Endothelial cell of umbilical vein (primary cell): ENCODE measurements around the gene CPNE5. TPM values are rescaled to one million over a fixed set of nuclear protein-coding genes. Genes with fewer than 3 reads are reported as not detected.

Source experiments
- BruUV-seq: library from RNA; stranded (reverse); fragments of 400-500 nt; replicated peaks from 2 replicates; lab custom pipeline; 2021; lab: Mats Ljungman, UMichigan
- CTCF ChIA-PET: fragments of 300-600, 350-600 bp; sonication (Branson Sonifier 250); formaldehyde crosslinking; loops from one replicate; lab custom pipeline; 2021; ENCODE audit warnings: antibody characterized with exemption, inconsistent platforms; lab: Charles Lee
- POLR2A ChIA-PET: fragments of 300-600, 350-600 bp; sonication (Branson Sonifier 250); formaldehyde crosslinking; loops from one replicate; lab custom pipeline; 2021; ENCODE audit warnings: antibody characterized with exemption, inconsistent platforms; lab: Charles Lee
- DNase-seq: peaks from one replicate; pipeline ENCODE4 v3.0.0-alpha.2; 2011; ENCODE audit warnings: low read depth, low spot score
- FAIRE-seq: peaks from 2 replicates; lab custom pipeline; 2011; peaks lifted over from hg19 to GRCh38; lab: Jason Lieb, UNC
- H2AFZ ChIP-seq: 2 replicates; pipeline ENCODE4 v1.6.0; 2012; ENCODE audit warnings: low read depth, low read length, control low read depth, inconsistent platforms
- H3K27ac ChIP-seq: 2 replicates; pipeline ENCODE4 v1.5.1; 2011; ENCODE audit warnings: low read depth, mild to moderate bottlenecking, control low read depth, low read length, moderate library complexity; ENCODE audit not compliant: insufficient read depth
- H3K27me3 ChIP-seq, 2 experiments: 2 replicates each; pipeline versions ENCODE4 v1.6.0 to v1.6.1; 2011; ENCODE audit warnings: low read length in 2 of 2, mixed read lengths in 1 of 2; ENCODE audit not compliant: control insufficient read depth in 2 of 2, insufficient read depth in 2 of 2
- H3K36me3 ChIP-seq, 2 experiments: 2 replicates in 1 of 2; 3 replicates in 1 of 2; pipeline ENCODE4 v1.5.1; 2011; ENCODE audit warnings: low read length in 2 of 2, mild to moderate bottlenecking in 1 of 2, moderate library complexity in 1 of 2; ENCODE audit not compliant: control insufficient read depth in 2 of 2, insufficient read depth in 2 of 2; ENCODE audit errors: extremely low read depth in 1 of 2
- H3K4me1 ChIP-seq: 3 replicates; pipeline ENCODE4 v1.5.1; 2011; ENCODE audit warnings: mild to moderate bottlenecking, low read length; ENCODE audit not compliant: control insufficient read depth, insufficient read depth; ENCODE audit errors: extremely low read depth
- H3K4me2 ChIP-seq: 2 replicates; pipeline ENCODE4 v1.6.1; 2011; ENCODE audit warnings: low read length, control low read depth, mixed read lengths; ENCODE audit not compliant: insufficient read depth
- H3K4me3 ChIP-seq, 3 experiments: fragments of 200-600 bp in 1 of 3; sonication (generic), shearing (Covaris generic) in 1 of 3; replicated peaks in 1 of 3; 2 replicates each; pipeline ENCODE4 v1.5.1; 2011 to 2016; ENCODE audit warnings: control low read depth in 3 of 3, low read length in 3 of 3, mild to moderate bottlenecking in 2 of 3, inconsistent platforms in 1 of 3, low read depth in 1 of 3, moderate library complexity in 1 of 3; ENCODE audit not compliant: insufficient read depth in 1 of 3
- H3K79me2 ChIP-seq: 2 replicates; pipeline ENCODE4 v1.6.0; 2012; ENCODE audit warnings: low read length, inconsistent platforms; ENCODE audit not compliant: control insufficient read depth, insufficient read depth
- H3K9ac ChIP-seq: replicated peaks from 2 replicates; pipeline ENCODE3; 2011; ENCODE audit warnings: low read length, control low read depth; ENCODE audit not compliant: insufficient read depth; ENCODE audit errors: extremely low read depth
- H3K9me1 ChIP-seq: replicated peaks from 3 replicates; pipeline ENCODE4 v1.6.0; 2011; ENCODE audit warnings: mild to moderate bottlenecking, low read length; ENCODE audit not compliant: control insufficient read depth, insufficient read depth; ENCODE audit errors: extremely low read depth
- H3K9me3 ChIP-seq: replicated peaks from 2 replicates; pipeline ENCODE4 v1.5.1; 2012; ENCODE audit warnings: low read length, inconsistent platforms; ENCODE audit not compliant: control insufficient read depth, insufficient read depth
- H4K20me1 ChIP-seq: replicated peaks from 2 replicates; pipeline ENCODE3; 2011; ENCODE audit warnings: mild to moderate bottlenecking, low read length; ENCODE audit not compliant: control insufficient read depth, insufficient read depth; ENCODE audit errors: extremely low read depth
- EZH2 ChIP-seq: IDR thresholded peaks from 2 replicates; pipeline ENCODE4 v1.6.1; 2012; ENCODE audit warnings: borderline replicate concordance, low read depth, mild to moderate bottlenecking, moderate library complexity, low read length, inconsistent platforms; ENCODE audit not compliant: severe bottlenecking
- FOS ChIP-seq: IDR thresholded peaks from 2 replicates; pipeline ENCODE4 v1.6.1; 2011; ENCODE audit warnings: mild to moderate bottlenecking, low read length, moderate library complexity, borderline replicate concordance; ENCODE audit not compliant: insufficient read depth
- JUN ChIP-seq: IDR thresholded peaks from 2 replicates; pipeline ENCODE4 v1.6.1; 2011; ENCODE audit warnings: borderline replicate concordance, low read depth; ENCODE audit not compliant: insufficient read length, insufficient read depth
- MAX ChIP-seq: IDR thresholded peaks from 2 replicates; pipeline ENCODE4 v1.6.1; 2011; ENCODE audit not compliant: insufficient read depth, insufficient read length
- MYC ChIP-seq: IDR thresholded peaks from one replicate; pipeline ENCODE4 v1.6.1; 2011; ENCODE audit warnings: mild to moderate bottlenecking, low read depth, low read length
- POLR2A ChIP-seq: IDR thresholded peaks from 2 replicates; pipeline ENCODE4 v1.6.1; 2012; ENCODE audit warnings: low read depth, mild to moderate bottlenecking, control low read depth, low read length
- dilution Hi-C: fragments of 300-500 bp; cut with MboI; formaldehyde crosslinking; loops from one replicate; pipeline ENCODE4 v1.15.0; 2019; ENCODE audit warnings: low sequenced_read_pairs; ENCODE audit not compliant: extremely low pct_ligation_motif_present
- intact Hi-C: fragments of 100-400 bp; cut with micrococcal nuclease; formaldehyde crosslinking; loops from one replicate; pipeline ENCODE4 v1.10.0; 2022
- polyA plus RNA-seq, 4 experiments: library from polyadenylated mRNA; depleted of rRNA in 3 of 4; stranded (reverse) in 3 of 4; unstranded in 1 of 4; fragments of >200 nt; gene quantifications; 2 replicates each; pipeline versions ENCODE4 v1.2.1 to v1.2.3, GENCODE V29; 2011 to 2012; ENCODE audit warnings: missing spikeins in 1 of 4
- total RNA-seq: library from RNA; stranded (reverse); gene quantifications from 2 replicates; pipeline ENCODE4 v1.2.3, GENCODE V29; 2021

CPNE5 gene
- total and polyA plus RNA-seq, 2 donors (not counting 3 experiments of a cell fraction or from before 2014, with no cell fraction given): 18.8 to 49.4 TPM

GRCh38 chr6:36822506-36823269 is 16.6 kb downstream of the CPNE5 start:
- Histone ChIP-seq H2AFZ (peak overlapping the region; percentile 8), H3K4me2 (peak overlapping the region; percentile 6), H3K79me2 (peaks cover 3% of the 10 kb centered on the region), H3K9ac (peak overlapping the region; percentile 70), H4K20me1 (no peaks in the 10 kb centered on the region), H3K4me3 (no peak overlapping the region), H3K4me1 (peaks cover 71% of the 10 kb centered on the region), H3K36me3 (peaks cover 6 to 13% of the 10 kb centered on the region in 2 experiments), H3K9me3 (no peaks in the 10 kb centered on the region), H3K9me1 (no peaks in the 10 kb centered on the region), H3K27me3 (no peaks in the 10 kb centered on the region), H3K27ac (peak overlapping the region; percentile 100)
- TF ChIP-seq MYC (peak; percentile 83), POLR2A (no peak), EZH2 (no peak), JUN (peak; percentile 73), MAX (peak; percentile 85), FOS (peak; percentile 56)
- FAIRE-seq (peak; percentile 99), DNase-seq (peak; percentile 97)
- BruUV-seq: TSS peak; percentile 4
- CTCF ChIA-PET: interaction anchor here (1.0 to 4.9 kb wide), 4 partner anchors 11 to 57 kb away, joined by 3 to 41 read pairs (median 10); no protein-coding TSS in a partner anchor
- dilution Hi-C loops (no loop called here), intact Hi-C loops (loop anchor here (2.0 kb wide), 1 partner anchor 56 kb away; no protein-coding TSS in a partner anchor)
- POLR2A ChIA-PET: no interaction called here
